K562 (cell line): ENCODE results near the gene SPRING1. TPM values are rescaled to one million over a fixed set of nuclear protein-coding genes. Genes with fewer than 3 reads are reported as not detected.

ENCODE experiments used
- ATAC-seq: fragments of 200-7000 bp; cut with Tn5 transposase; 3 replicates; pipeline ENCODE4 v1.9.1; 2020; ENCODE audit warnings: moderate library complexity
- BruUV-seq: library from RNA; stranded (reverse); fragments of 400-500 nt; replicated peaks from 2 replicates; lab custom pipeline; 2021; lab: Mats Ljungman, UMichigan
- CTCF ChIA-PET: fragments of 300-600 bp; formaldehyde crosslinking; extraction: SDS; loops from one replicate; lab custom pipeline; 2021; ENCODE audit warnings: low intra/inter-chr PET ratio; lab: Yijun Ruan, JAX
- POLR2A ChIA-PET: fragments of 300-600, 350-650 bp; sonication (Branson Sonifier 250); formaldehyde crosslinking; extraction: SDS; loops from one replicate; lab custom pipeline; 2021; ENCODE audit warnings: antibody characterized with exemption, inconsistent platforms; lab: Yijun Ruan, JAX
- DNase-seq, 4 experiments: peaks; one replicate each; pipeline versions ENCODE4 v3.0.0 to v3.0.0-alpha.2; 2011 to 2018; ENCODE audit warnings: low spot score in 3 of 4, mixed read lengths in 3 of 4; ENCODE audit errors: extremely low read depth in 1 of 4
- FAIRE-seq: peaks from 2 replicates; lab custom pipeline; 2011; peaks lifted over from hg19 to GRCh38; lab: Jason Lieb, UNC
- H2AFZ ChIP-seq: 2 replicates; pipeline ENCODE4 v1.6.0; 2011; ENCODE audit warnings: low read depth, low read length, control low read depth, inconsistent platforms
- H3K27ac ChIP-seq: fragments of 200-600 bp; 3 replicates; pipeline ENCODE4 v1.8.0; 2011; ENCODE audit warnings: low read depth, mild to moderate bottlenecking, control low read depth, inconsistent platforms, low read length, moderate library complexity, mixed read lengths; ENCODE audit errors: extremely low read depth
- H3K27me3 ChIP-seq, 2 experiments: fragments of 300-600 bp in 1 of 2; 2 replicates in 1 of 2; 3 replicates in 1 of 2; pipeline versions ENCODE4 v1.6.0 to v1.8.0; 2011; ENCODE audit warnings: inconsistent platforms in 2 of 2, low read length in 2 of 2, mild to moderate bottlenecking in 1 of 2, mixed read lengths in 1 of 2, moderate library complexity in 1 of 2; ENCODE audit not compliant: control insufficient read depth in 2 of 2, insufficient read depth in 2 of 2
- H3K36me3 ChIP-seq: fragments of 300-600 bp; 3 replicates; pipeline ENCODE4 v1.8.0; 2011; ENCODE audit warnings: mild to moderate bottlenecking, low read length, inconsistent platforms; ENCODE audit not compliant: control insufficient read depth, insufficient read depth
- H3K4me1 ChIP-seq, 2 experiments: fragments of 200-600 bp in 1 of 2; replicated peaks in 1 of 2; 2 replicates in 1 of 2; 3 replicates in 1 of 2; pipeline versions ENCODE4 v1.5.1 to v1.8.0; 2011; ENCODE audit warnings: inconsistent platforms in 2 of 2, low read length in 2 of 2, mild to moderate bottlenecking in 1 of 2, mixed read lengths in 1 of 2, moderate library complexity in 1 of 2; ENCODE audit not compliant: control insufficient read depth in 2 of 2, insufficient read depth in 2 of 2
- H3K4me2 ChIP-seq: 2 replicates; pipeline ENCODE4 v1.6.1; 2011; ENCODE audit warnings: low read length, control low read depth, inconsistent platforms, mixed read lengths; ENCODE audit not compliant: insufficient read depth
- H3K4me3 ChIP-seq: fragments of 200-600 bp; sonication (generic), shearing (Covaris generic); 2 replicates; pipeline ENCODE4 v1.5.1; 2016; ENCODE audit warnings: control low read depth, inconsistent platforms
- H3K79me2 ChIP-seq: fragments of 200-600 bp; 3 replicates; pipeline ENCODE4 v1.8.0; 2011; ENCODE audit warnings: low read length, inconsistent platforms; ENCODE audit not compliant: control insufficient read depth, insufficient read depth
- H3K9ac ChIP-seq, 2 experiments: 2 replicates each; pipeline versions ENCODE4 v1.6.0 to v1.6.1; 2011; ENCODE audit warnings: low read depth in 2 of 2, low read length in 2 of 2, control low read depth in 1 of 2, inconsistent platforms in 1 of 2, mild to moderate bottlenecking in 1 of 2, mixed read lengths in 1 of 2; ENCODE audit not compliant: insufficient read depth in 1 of 2
- H3K9me1 ChIP-seq: one replicate; pipeline ENCODE4 v1.6.0; 2011; ENCODE audit warnings: inconsistent platforms, mild to moderate bottlenecking, low read length, moderate library complexity; ENCODE audit not compliant: control insufficient read depth, insufficient read depth
- H3K9me3 ChIP-seq: replicated peaks from 2 replicates; pipeline ENCODE4 v1.5.1; 2011; ENCODE audit warnings: low read depth, low read length, inconsistent platforms; ENCODE audit not compliant: control insufficient read depth, insufficient read depth
- H4K20me1 ChIP-seq: replicated peaks from 2 replicates; pipeline ENCODE4 v1.6.1; 2011; ENCODE audit warnings: low read length, inconsistent platforms, mixed read lengths; ENCODE audit not compliant: control insufficient read depth, insufficient read depth
- CUX1 ChIP-seq: fragments of 200-800 bp; sonication (Bioruptor generic); IDR thresholded peaks from 2 replicates; pipeline ENCODE4 v1.6.1; 2016; ENCODE audit warnings: missing genetic modification characterization, missing compliant biosample characterization
- NFIX ChIP-seq: fragments of 250-450 bp; sonication (Bioruptor Pico); IDR thresholded peaks from 2 replicates; pipeline ENCODE4 v1.4.0; 2020; ENCODE audit warnings: low read depth, mild to moderate bottlenecking, moderate library complexity
- RBBP5 ChIP-seq: fragments of 200-600 bp; sonication (generic); IDR thresholded peaks from 2 replicates; pipeline ENCODE4 v1.6.1; 2012; ENCODE audit warnings: borderline replicate concordance, mild to moderate bottlenecking, low read length, control low read depth, inconsistent platforms; ENCODE audit not compliant: insufficient read depth, poor library complexity, severe bottlenecking
- RBM25 ChIP-seq: fragments of 200-400 bp; formaldehyde crosslinking; IDR thresholded peaks from 2 replicates; pipeline ENCODE4 v1.6.1; 2018; ENCODE audit warnings: low read length, low read depth, moderate library complexity; ENCODE audit not compliant: severe bottlenecking
- TAF15 ChIP-seq: fragments of 200-400 bp; formaldehyde crosslinking; IDR thresholded peaks from 2 replicates; pipeline ENCODE4 v1.6.1; 2017; ENCODE audit warnings: mild to moderate bottlenecking, low read depth, low read length, moderate library complexity
- ZNF444 ChIP-seq: fragments of 250-450 bp; sonication (Bioruptor Pico); IDR thresholded peaks from 2 replicates; pipeline ENCODE4 v1.4.0; 2020; ENCODE audit warnings: mild to moderate bottlenecking, moderate library complexity
- whole genome bisulfite sequencing: fragments of 100-300 bp; shearing (Covaris generic); methylation state at CpG from one replicate; pipeline ENCODE4 v1.1.6; 2016; ENCODE audit warnings: low coverage, mixed read lengths; ENCODE audit not compliant: insufficient coverage; ENCODE audit errors: missing lambda C conversion rate; 5-methylcytosine and 5-hydroxymethylcytosine counted together
- in situ Hi-C: fragments of 300-500 bp; cut with MboI; formaldehyde crosslinking; loops from 4 replicates; pipeline ENCODE4 v1.15.0; 2018; ENCODE audit warnings: inconsistent platforms, mixed read lengths
- intact Hi-C: fragments of 100-400 bp; cut with micrococcal nuclease; formaldehyde crosslinking; loops from 2 replicates; pipeline ENCODE4 v1.14.2; 2022
- polyA plus RNA-seq, 8 experiments: library from polyadenylated mRNA; depleted of rRNA in 4 of 8; stranded (reverse) in 5 of 8; unstranded in 3 of 8; fragments of >200 nt; fragmentation: Nextera tagmentation in 2 of 8; fragmentation: Illumina TruSeq in 1 of 8; extraction: Ambion mirVana in 2 of 8; extraction: Trizol in 1 of 8; gene quantifications; 2 replicates each; pipeline versions ENCODE4 v1.2.1 to v1.2.3, GENCODE V29; 2011 to 2014; ENCODE audit warnings: inconsistent platforms in 1 of 8, missing spikeins in 1 of 8
- total RNA-seq, 7 experiments: library from RNA; depleted of rRNA in 6 of 7; stranded (reverse); fragments of >200 nt in 6 of 7; fragmentation: Illumina TruSeq in 2 of 7; extraction: Trizol in 2 of 7; gene quantifications; 2 replicates each; pipeline versions ENCODE4 v1.2.1 to v1.2.3, GENCODE V29; 2011 to 2021; ENCODE audit warnings: low replicate concordance in 1 of 7

The SPRING1 gene
- total and polyA plus RNA-seq, 9 of the 15 experiments (the other 6 are each of a cell fraction or from before 2014, with no cell fraction given) = 1.1 to 20.0 (median 8.0) TPM

- no peak for DNase-seq
- in situ Hi-C loops (no loop called here), intact Hi-C loops (no loop called here)
- no peak overlapping the region for H3K9ac ChIP-seq
- ChIA-PET POLR2A (interaction anchor here (0.9 to 1.1 kb wide), 2 partner anchors 11 to 12 kb away, joined by 3 to 4 read pairs; no protein-coding TSS in a partner anchor), CTCF (no interaction called here)
- 52% methylated on average over 4 of the region's 4 CpGs for WGBS
- H3K36me3 ChIP-seq = peaks cover 25% of the 10 kb centered on the region; the same call in 2 of the 3 replicates
- TF ChIP-seq RBM25 = peak; percentile 56
- no peak for TF ChIP-seq RBBP5
- TF ChIP-seq TAF15 = no peak
- TF ChIP-seq NFIX (CRISPR knock-in tag) = no peak
- no peak for TF ChIP-seq ZNF444 (CRISPR knock-in tag)
- no peak for TF ChIP-seq CUX1 (CRISPR knock-in tag)
- H2AFZ ChIP-seq = no peak overlapping the region
- FAIRE-seq = no peak
- H3K4me2 ChIP-seq = no peak overlapping the region
- no TSS peak for BruUV-seq
- ATAC-seq = no peak
- no peaks in the 10 kb centered on the region for H4K20me1 ChIP-seq
- no peaks in the 10 kb centered on the region; a peak in 2 of 5 replicates for H3K4me1 ChIP-seq
- no peak overlapping the region for H3K27ac ChIP-seq
- H3K79me2 ChIP-seq = no peaks in the 10 kb centered on the region
- H3K4me3 ChIP-seq = no peak overlapping the region
- no peaks in the 10 kb centered on the region for H3K9me1 ChIP-seq
- peaks cover 0 to 4% of the 10 kb centered on the region in 2 experiments; a peak in 1 of 5 replicates for H3K27me3 ChIP-seq
- no peaks in the 10 kb centered on the region for H3K9me3 ChIP-seq
These were observed 43.1 kb upstream of the SPRING1 start for GRCh38 chr12:116780942-116781341.
